HepG2 (cell line): Measurements from ENCODE around the gene PXMP4. TPM values are rescaled to one million over a fixed set of nuclear protein-coding genes. Genes with fewer than 3 reads are reported as not detected.

Experiments used
- CENPT ChIP-seq: sonication (generic); formaldehyde crosslinking; IDR thresholded peaks from 2 replicates; pipeline ENCODE4 v1.8.0; 2022; ENCODE audit warnings: low read depth, mild to moderate bottlenecking, moderate library complexity, missing genetic modification reagents
- KDM5A ChIP-seq: fragments of 200-600 bp; sonication (generic); IDR thresholded peaks from 2 replicates; pipeline ENCODE4 v1.7.0; 2018; ENCODE audit warnings: antibody characterized with exemption, mild to moderate bottlenecking, low read length, borderline replicate concordance
- NCOR1 ChIP-seq: fragments of 200-600 bp; sonication (generic); IDR thresholded peaks from 2 replicates; pipeline ENCODE4 v1.7.0; 2017; ENCODE audit warnings: antibody characterized with exemption, low read length, borderline replicate concordance
- NONO ChIP-seq, 2 experiments: fragments of 450-650 bp in 1 of 2; sonication (generic) in 1 of 2; formaldehyde crosslinking in 1 of 2; IDR thresholded peaks in 1 of 2; conservative IDR thresholded peaks in 1 of 2; 2 replicates each; pipeline versions ENCODE4 v1.6.1 to v1.8.0; 2017 to 2022; ENCODE audit warnings: mild to moderate bottlenecking in 1 of 2, missing genetic modification reagents in 1 of 2, moderate library complexity in 1 of 2
- PRMT3 ChIP-seq: sonication (generic); formaldehyde crosslinking; IDR thresholded peaks from 2 replicates; pipeline ENCODE4 v1.8.1; 2022; ENCODE audit warnings: low read depth, mild to moderate bottlenecking, moderate library complexity, missing genetic modification reagents, borderline replicate concordance
- ZNF558 ChIP-seq: sonication (generic); formaldehyde crosslinking; IDR thresholded peaks from 2 replicates; pipeline ENCODE4 v1.9.0; 2022; ENCODE audit warnings: mild to moderate bottlenecking, missing genetic modification reagents, borderline replicate concordance
- ZNF598 ChIP-seq: sonication (generic); formaldehyde crosslinking; IDR thresholded peaks from 2 replicates; pipeline ENCODE4 v1.5.1; 2020; ENCODE audit warnings: mild to moderate bottlenecking, missing genetic modification reagents, borderline replicate concordance
- polyA plus RNA-seq, 8 experiments: library from polyadenylated mRNA; depleted of rRNA in 3 of 8; stranded (reverse) in 7 of 8; unstranded in 1 of 8; fragments of >200 nt; fragmentation: Illumina TruSeq in 4 of 8; extraction: Trizol in 4 of 8; gene quantifications; 2 replicates each; pipeline versions ENCODE4 v1.2.1 to v1.2.3, GENCODE V29; 2011 to 2016; ENCODE audit warnings: low read depth in 4 of 8, missing spikeins in 1 of 8, mixed read lengths in 1 of 8; ENCODE audit not compliant: insufficient read depth in 1 of 8
- total RNA-seq, 5 experiments: library from RNA; depleted of rRNA; stranded (reverse); fragments of >200 nt; fragmentation: Illumina TruSeq; extraction: Trizol; gene quantifications; 2 replicates each; pipeline ENCODE4 v1.2.3, GENCODE V29; 2016; ENCODE audit warnings: low read depth in 1 of 5
- TF ChIP-seq, protein P1 (sequence below), 2 experiments: sonication (generic) in 1 of 2; formaldehyde crosslinking in 1 of 2; IDR thresholded peaks; 2 replicates each; pipeline versions ENCODE4 v1.6.1 to v1.9.0; 2014 to 2022; ENCODE audit warnings: antibody characterized with exemption in 1 of 2, borderline replicate concordance in 1 of 2, inconsistent platforms in 1 of 2, low read depth in 1 of 2, missing genetic modification reagents in 1 of 2
- TF ChIP-seq, protein P2 (sequence below), 2 experiments: fragments of 450-650 bp in 1 of 2; sonication (generic) in 1 of 2; formaldehyde crosslinking in 1 of 2; IDR thresholded peaks; 2 replicates each; pipeline versions ENCODE4 v1.6.1 to v1.8.0; 2016 to 2022; ENCODE audit warnings: antibody characterized with exemption in 1 of 2, mild to moderate bottlenecking in 1 of 2, missing genetic modification reagents in 1 of 2
- TF ChIP-seq, protein P3 (sequence below): sonication (generic); formaldehyde crosslinking; conservative IDR thresholded peaks from 2 replicates; pipeline ENCODE4 v1.8.1; 2023; ENCODE audit warnings: missing genetic modification reagents

Gene PXMP4
- total and polyA plus RNA-seq, 2 of the 13 experiments (the other 11 are each of a cell fraction or from before 2014, with no cell fraction given), result not detected

DNA sequence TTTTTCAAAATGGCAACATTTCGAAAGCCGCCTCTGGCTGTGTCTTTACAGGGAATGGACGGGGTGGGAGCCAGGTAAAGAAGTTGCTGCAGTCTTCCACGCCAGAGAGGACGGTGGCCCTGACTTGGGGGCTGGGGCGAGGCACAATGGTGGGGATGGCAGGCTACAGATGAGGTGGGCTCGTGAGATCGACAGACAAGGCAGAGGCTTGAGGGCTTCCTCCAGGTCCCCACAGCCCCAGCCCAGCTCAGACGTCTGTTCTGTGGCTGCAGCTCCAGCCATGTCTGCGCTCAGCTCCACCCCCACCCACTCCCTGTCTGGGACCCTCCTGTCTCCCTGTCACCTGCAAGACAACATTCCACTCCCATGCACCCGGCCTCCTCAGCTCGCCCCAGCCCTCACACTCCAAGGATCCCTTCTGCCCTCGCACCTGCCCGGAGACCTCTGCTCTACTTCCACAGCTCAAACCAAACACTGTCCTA lies 65.4 kb downstream of the PXMP4 start (continued):
- TF ChIP-seq, protein P1, sequence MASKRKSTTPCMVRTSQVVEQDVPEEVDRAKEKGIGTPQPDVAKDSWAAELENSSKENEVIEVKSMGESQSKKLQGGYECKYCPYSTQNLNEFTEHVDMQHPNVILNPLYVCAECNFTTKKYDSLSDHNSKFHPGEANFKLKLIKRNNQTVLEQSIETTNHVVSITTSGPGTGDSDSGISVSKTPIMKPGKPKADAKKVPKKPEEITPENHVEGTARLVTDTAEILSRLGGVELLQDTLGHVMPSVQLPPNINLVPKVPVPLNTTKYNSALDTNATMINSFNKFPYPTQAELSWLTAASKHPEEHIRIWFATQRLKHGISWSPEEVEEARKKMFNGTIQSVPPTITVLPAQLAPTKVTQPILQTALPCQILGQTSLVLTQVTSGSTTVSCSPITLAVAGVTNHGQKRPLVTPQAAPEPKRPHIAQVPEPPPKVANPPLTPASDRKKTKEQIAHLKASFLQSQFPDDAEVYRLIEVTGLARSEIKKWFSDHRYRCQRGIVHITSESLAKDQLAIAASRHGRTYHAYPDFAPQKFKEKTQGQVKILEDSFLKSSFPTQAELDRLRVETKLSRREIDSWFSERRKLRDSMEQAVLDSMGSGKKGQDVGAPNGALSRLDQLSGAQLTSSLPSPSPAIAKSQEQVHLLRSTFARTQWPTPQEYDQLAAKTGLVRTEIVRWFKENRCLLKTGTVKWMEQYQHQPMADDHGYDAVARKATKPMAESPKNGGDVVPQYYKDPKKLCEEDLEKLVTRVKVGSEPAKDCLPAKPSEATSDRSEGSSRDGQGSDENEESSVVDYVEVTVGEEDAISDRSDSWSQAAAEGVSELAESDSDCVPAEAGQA (IDR thresholded peaks at IDR 0.05; ENCODE audit: low read depth), result no peak
- TF ChIP-seq, protein P1 (CRISPR knock-in tag; IDR thresholded peaks at IDR 0.05; ENCODE audit: borderline replicate concordance), result no peak
- TF ChIP-seq NONO (IDR thresholded peaks at IDR 0.05) (no peak), NONO (CRISPR knock-in tag; conservative IDR thresholded peaks at IDR 0.05) (no peak; the same call in 1 of the 2 replicates), NCOR1 (no peak), ZNF598 (CRISPR knock-in tag) (no peak), KDM5A (no peak), ZNF558 (CRISPR knock-in tag) (no peak), CENPT (CRISPR knock-in tag) (no peak), PRMT3 (no peak)
- TF ChIP-seq, protein P2, sequence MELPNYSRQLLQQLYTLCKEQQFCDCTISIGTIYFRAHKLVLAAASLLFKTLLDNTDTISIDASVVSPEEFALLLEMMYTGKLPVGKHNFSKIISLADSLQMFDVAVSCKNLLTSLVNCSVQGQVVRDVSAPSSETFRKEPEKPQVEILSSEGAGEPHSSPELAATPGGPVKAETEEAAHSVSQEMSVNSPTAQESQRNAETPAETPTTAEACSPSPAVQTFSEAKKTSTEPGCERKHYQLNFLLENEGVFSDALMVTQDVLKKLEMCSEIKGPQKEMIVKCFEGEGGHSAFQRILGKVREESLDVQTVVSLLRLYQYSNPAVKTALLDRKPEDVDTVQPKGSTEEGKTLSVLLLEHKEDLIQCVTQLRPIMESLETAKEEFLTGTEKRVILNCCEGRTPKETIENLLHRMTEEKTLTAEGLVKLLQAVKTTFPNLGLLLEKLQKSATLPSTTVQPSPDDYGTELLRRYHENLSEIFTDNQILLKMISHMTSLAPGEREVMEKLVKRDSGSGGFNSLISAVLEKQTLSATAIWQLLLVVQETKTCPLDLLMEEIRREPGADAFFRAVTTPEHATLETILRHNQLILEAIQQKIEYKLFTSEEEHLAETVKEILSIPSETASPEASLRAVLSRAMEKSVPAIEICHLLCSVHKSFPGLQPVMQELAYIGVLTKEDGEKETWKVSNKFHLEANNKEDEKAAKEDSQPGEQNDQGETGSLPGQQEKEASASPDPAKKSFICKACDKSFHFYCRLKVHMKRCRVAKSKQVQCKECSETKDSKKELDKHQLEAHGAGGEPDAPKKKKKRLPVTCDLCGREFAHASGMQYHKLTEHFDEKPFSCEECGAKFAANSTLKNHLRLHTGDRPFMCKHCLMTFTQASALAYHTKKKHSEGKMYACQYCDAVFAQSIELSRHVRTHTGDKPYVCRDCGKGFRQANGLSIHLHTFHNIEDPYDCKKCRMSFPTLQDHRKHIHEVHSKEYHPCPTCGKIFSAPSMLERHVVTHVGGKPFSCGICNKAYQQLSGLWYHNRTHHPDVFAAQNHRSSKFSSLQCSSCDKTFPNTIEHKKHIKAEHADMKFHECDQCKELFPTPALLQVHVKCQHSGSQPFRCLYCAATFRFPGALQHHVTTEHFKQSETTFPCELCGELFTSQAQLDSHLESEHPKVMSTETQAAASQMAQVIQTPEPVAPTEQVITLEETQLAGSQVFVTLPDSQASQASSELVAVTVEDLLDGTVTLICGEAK (IDR thresholded peaks at IDR 0.05), result no peak
- TF ChIP-seq, protein P2 (CRISPR knock-in tag; IDR thresholded peaks at IDR 0.05), result 0 out of 2 replicates have a peak, but pooled peaks have one; percentile 16
- TF ChIP-seq, protein P3, sequence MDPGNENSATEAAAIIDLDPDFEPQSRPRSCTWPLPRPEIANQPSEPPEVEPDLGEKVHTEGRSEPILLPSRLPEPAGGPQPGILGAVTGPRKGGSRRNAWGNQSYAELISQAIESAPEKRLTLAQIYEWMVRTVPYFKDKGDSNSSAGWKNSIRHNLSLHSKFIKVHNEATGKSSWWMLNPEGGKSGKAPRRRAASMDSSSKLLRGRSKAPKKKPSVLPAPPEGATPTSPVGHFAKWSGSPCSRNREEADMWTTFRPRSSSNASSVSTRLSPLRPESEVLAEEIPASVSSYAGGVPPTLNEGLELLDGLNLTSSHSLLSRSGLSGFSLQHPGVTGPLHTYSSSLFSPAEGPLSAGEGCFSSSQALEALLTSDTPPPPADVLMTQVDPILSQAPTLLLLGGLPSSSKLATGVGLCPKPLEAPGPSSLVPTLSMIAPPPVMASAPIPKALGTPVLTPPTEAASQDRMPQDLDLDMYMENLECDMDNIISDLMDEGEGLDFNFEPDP (CRISPR knock-in tag), result no peak
